Measurements from ENCODE around the gene AP4E1.

DNA sequence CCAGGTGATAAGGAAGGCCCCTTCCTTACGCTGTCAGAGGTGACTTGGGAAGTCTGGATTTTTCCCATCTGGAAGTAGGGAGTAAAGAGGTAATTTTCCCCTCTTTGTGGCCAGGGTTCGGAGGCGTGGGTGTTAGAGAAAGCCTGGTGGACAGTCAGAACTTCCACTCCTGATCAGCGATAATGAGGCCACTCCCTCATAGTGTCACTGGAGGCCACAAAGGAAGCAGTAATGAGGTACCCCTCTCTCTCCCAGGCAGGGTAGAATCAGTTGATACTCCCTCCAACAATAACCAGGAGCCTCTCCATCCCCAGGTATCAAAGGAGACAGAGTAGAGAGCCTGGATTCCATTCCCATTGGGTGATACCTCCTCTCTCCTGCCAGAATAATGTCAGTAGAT lies 30.0 kb downstream of the AP4E1 start:
- TF ChIP-seq, protein P1, sequence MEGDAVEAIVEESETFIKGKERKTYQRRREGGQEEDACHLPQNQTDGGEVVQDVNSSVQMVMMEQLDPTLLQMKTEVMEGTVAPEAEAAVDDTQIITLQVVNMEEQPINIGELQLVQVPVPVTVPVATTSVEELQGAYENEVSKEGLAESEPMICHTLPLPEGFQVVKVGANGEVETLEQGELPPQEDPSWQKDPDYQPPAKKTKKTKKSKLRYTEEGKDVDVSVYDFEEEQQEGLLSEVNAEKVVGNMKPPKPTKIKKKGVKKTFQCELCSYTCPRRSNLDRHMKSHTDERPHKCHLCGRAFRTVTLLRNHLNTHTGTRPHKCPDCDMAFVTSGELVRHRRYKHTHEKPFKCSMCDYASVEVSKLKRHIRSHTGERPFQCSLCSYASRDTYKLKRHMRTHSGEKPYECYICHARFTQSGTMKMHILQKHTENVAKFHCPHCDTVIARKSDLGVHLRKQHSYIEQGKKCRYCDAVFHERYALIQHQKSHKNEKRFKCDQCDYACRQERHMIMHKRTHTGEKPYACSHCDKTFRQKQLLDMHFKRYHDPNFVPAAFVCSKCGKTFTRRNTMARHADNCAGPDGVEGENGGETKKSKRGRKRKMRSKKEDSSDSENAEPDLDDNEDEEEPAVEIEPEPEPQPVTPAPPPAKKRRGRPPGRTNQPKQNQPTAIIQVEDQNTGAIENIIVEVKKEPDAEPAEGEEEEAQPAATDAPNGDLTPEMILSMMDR (conservative IDR thresholded peaks at IDR 0.05; ENCODE audit: low read length) = no peak
- TF ChIP-seq EZH2phosphoT487 (IDR thresholded peaks at IDR 0.05; ENCODE audit: borderline replicate concordance, low read depth, low read length) = no peak

Data from OCI-LY7 (cell line).